MM.1S (cell line): ENCODE data around the gene ST13.

Experiments
- EZH2 ChIP-seq: fragments of 300-600 bp; sonication (generic); optimal IDR thresholded peaks from 2 replicates; pipeline ENCODE3; 2017; ENCODE audit warnings: low read depth, mild to moderate bottlenecking, antibody characterized with exemption, low read length, mixed read lengths
- TF ChIP-seq, protein P1 (sequence below): fragments of 300-600 bp; sonication (generic); IDR thresholded peaks from 2 replicates; pipeline ENCODE4 v1.5.1; 2016; ENCODE audit warnings: antibody characterized with exemption, low read length, mixed read lengths

DNA sequence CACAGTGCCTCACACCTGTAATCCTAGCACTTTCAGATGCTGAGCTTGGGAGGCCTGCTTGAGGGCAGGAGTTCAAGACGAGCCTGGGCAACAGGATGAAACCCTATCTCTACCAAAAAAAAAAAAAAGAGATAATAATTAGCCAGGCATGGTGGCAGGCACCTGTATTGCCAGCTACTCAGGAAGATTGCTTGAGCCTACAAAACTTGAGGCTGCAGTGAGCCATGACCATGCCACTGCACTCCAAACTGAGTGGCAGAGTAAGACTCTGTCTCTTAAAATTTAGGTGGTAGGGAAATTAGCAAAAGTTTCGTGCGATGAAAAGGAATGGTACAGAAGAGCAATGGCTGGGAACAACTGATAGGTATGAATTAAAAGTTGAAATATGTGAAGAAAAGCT is 18.0 kb downstream of the ST13 start:
- TF ChIP-seq, protein P1, sequence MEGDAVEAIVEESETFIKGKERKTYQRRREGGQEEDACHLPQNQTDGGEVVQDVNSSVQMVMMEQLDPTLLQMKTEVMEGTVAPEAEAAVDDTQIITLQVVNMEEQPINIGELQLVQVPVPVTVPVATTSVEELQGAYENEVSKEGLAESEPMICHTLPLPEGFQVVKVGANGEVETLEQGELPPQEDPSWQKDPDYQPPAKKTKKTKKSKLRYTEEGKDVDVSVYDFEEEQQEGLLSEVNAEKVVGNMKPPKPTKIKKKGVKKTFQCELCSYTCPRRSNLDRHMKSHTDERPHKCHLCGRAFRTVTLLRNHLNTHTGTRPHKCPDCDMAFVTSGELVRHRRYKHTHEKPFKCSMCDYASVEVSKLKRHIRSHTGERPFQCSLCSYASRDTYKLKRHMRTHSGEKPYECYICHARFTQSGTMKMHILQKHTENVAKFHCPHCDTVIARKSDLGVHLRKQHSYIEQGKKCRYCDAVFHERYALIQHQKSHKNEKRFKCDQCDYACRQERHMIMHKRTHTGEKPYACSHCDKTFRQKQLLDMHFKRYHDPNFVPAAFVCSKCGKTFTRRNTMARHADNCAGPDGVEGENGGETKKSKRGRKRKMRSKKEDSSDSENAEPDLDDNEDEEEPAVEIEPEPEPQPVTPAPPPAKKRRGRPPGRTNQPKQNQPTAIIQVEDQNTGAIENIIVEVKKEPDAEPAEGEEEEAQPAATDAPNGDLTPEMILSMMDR: no peak
- TF ChIP-seq EZH2: no peak
